ENCODE measurements around the gene PDE8A.

The PDE8A gene

GRCh38 chr15:85021409-85021808, 39.8 kb downstream of the PDE8A start:
- H3K4me1 ChIP-seq (ENCODE audit: insufficient read depth, low read length) = peaks cover 25% of the 10 kb centered on the region

GRCh38 chr15:85022860-85023403, 41.3 kb downstream of the PDE8A start:
- H3K4me1 ChIP-seq (ENCODE audit: insufficient read depth, low read length) = peaks cover 36% of the 10 kb centered on the region

More at GRCh38 chr15:85021409-85021808, 39.8 kb downstream of the PDE8A start:
- Histone ChIP-seq H3K27me3 (ENCODE audit: control insufficient read depth in 1 of 2, insufficient read depth in 2 of 2, low read length in 2 of 2) (no peaks in the 10 kb centered on the region), H3K9ac (ENCODE audit: low read length) (no peak overlapping the region), H3K27ac (ENCODE audit: low read depth, low read length) (no peak overlapping the region), H3K9me3 (ENCODE audit: low read length) (no peaks in the 10 kb centered on the region), H3K4me3 (ENCODE audit: low read depth in 1 of 2, low read length in 2 of 2) (no peak overlapping the region), H3K36me3 (ENCODE audit: insufficient read depth, low read length) (no peaks in the 10 kb centered on the region)

GRCh38 chr15:85024003-85024402, 42.3 kb downstream of the PDE8A start:
- H3K36me3 ChIP-seq (ENCODE audit: insufficient read depth, low read length) = no peaks in the 10 kb centered on the region
- no peak overlapping the region for H3K27ac ChIP-seq (ENCODE audit: low read depth, low read length)
- no peaks in the 10 kb centered on the region for H3K27me3 ChIP-seq (ENCODE audit: control insufficient read depth in 1 of 2, insufficient read depth in 2 of 2, low read length in 2 of 2)
- no peak overlapping the region for H3K9ac ChIP-seq (ENCODE audit: low read length)
- H3K9me3 ChIP-seq (ENCODE audit: low read length) = no peaks in the 10 kb centered on the region
- H3K4me1 ChIP-seq (ENCODE audit: insufficient read depth, low read length) = peaks cover 36% of the 10 kb centered on the region
- no peak overlapping the region for H3K4me3 ChIP-seq (ENCODE audit: low read depth in 1 of 2, low read length in 2 of 2)

More at GRCh38 chr15:85022860-85023403, 41.3 kb downstream of the PDE8A start:
- Histone ChIP-seq H3K27ac (ENCODE audit: low read depth, low read length) (no peak overlapping the region), H3K4me3 (ENCODE audit: low read depth in 1 of 2, low read length in 2 of 2) (no peak overlapping the region), H3K9me3 (ENCODE audit: low read length) (no peaks in the 10 kb centered on the region), H3K36me3 (ENCODE audit: insufficient read depth, low read length) (no peaks in the 10 kb centered on the region), H3K9ac (ENCODE audit: low read length) (no peak overlapping the region), H3K27me3 (ENCODE audit: control insufficient read depth in 1 of 2, insufficient read depth in 2 of 2, low read length in 2 of 2) (no peaks in the 10 kb centered on the region)

- no peak overlapping the region for H3K9ac ChIP-seq (ENCODE audit: low read length)
- no peaks in the 10 kb centered on the region for H3K36me3 ChIP-seq (ENCODE audit: insufficient read depth, low read length)
- H3K27ac ChIP-seq (ENCODE audit: low read depth, low read length) = no peak overlapping the region
- H3K4me1 ChIP-seq (ENCODE audit: insufficient read depth, low read length) = peaks cover 36% of the 10 kb centered on the region
- no peaks in the 10 kb centered on the region for H3K9me3 ChIP-seq (ENCODE audit: low read length)
- H3K4me3 ChIP-seq (ENCODE audit: low read depth in 1 of 2, low read length in 2 of 2) = no peak overlapping the region
- H3K27me3 ChIP-seq (ENCODE audit: control insufficient read depth in 1 of 2, insufficient read depth in 2 of 2, low read length in 2 of 2) = no peaks in the 10 kb centered on the region
These were observed 43.1 kb downstream of the PDE8A start for GRCh38 chr15:85024509-85025336.

GRCh38 chr15:85025516-85026251, 44.0 kb downstream of the PDE8A start:
- no peak overlapping the region for H3K4me3 ChIP-seq (ENCODE audit: low read depth in 1 of 2, low read length in 2 of 2)
- H3K27ac ChIP-seq (ENCODE audit: low read depth, low read length) = no peak overlapping the region
- H3K9me3 ChIP-seq (ENCODE audit: low read length) = no peaks in the 10 kb centered on the region
- no peaks in the 10 kb centered on the region for H3K27me3 ChIP-seq (ENCODE audit: control insufficient read depth in 1 of 2, insufficient read depth in 2 of 2, low read length in 2 of 2)
- no peaks in the 10 kb centered on the region for H3K36me3 ChIP-seq (ENCODE audit: insufficient read depth, low read length)
- peaks cover 36% of the 10 kb centered on the region for H3K4me1 ChIP-seq (ENCODE audit: insufficient read depth, low read length)
- no peak overlapping the region for H3K9ac ChIP-seq (ENCODE audit: low read length)

GRCh38 chr15:85026304-85027032, 44.8 kb downstream of the PDE8A start:
- Histone ChIP-seq H3K9me3 (ENCODE audit: low read length) (no peaks in the 10 kb centered on the region), H3K4me3 (ENCODE audit: low read depth in 1 of 2, low read length in 2 of 2) (no peak overlapping the region), H3K27ac (ENCODE audit: low read depth, low read length) (no peak overlapping the region), H3K4me1 (ENCODE audit: insufficient read depth, low read length) (peaks cover 36% of the 10 kb centered on the region), H3K9ac (ENCODE audit: low read length) (no peak overlapping the region), H3K27me3 (ENCODE audit: control insufficient read depth in 1 of 2, insufficient read depth in 2 of 2, low read length in 2 of 2) (no peaks in the 10 kb centered on the region), H3K36me3 (ENCODE audit: insufficient read depth, low read length) (no peaks in the 10 kb centered on the region)

- no peaks in the 10 kb centered on the region for H3K36me3 ChIP-seq (ENCODE audit: insufficient read depth, low read length)
- H3K9me3 ChIP-seq (ENCODE audit: low read length) = no peaks in the 10 kb centered on the region
- H3K27ac ChIP-seq (ENCODE audit: low read depth, low read length) = no peak overlapping the region
- no peak overlapping the region for H3K9ac ChIP-seq (ENCODE audit: low read length)
- H3K4me3 ChIP-seq (ENCODE audit: low read depth in 1 of 2, low read length in 2 of 2) = no peak overlapping the region
- H3K4me1 ChIP-seq (ENCODE audit: insufficient read depth, low read length) = peaks cover 36% of the 10 kb centered on the region
- H3K27me3 ChIP-seq (ENCODE audit: control insufficient read depth in 1 of 2, insufficient read depth in 2 of 2, low read length in 2 of 2) = no peaks in the 10 kb centered on the region
These were observed 45.4 kb downstream of the PDE8A start for GRCh38 chr15:85027033-85027380.

GRCh38 chr15:85027421-85027820, 45.8 kb downstream of the PDE8A start:
- H3K9ac ChIP-seq (ENCODE audit: low read length) = no peak overlapping the region
- H3K27ac ChIP-seq (ENCODE audit: low read depth, low read length) = no peak overlapping the region
- H3K4me1 ChIP-seq (ENCODE audit: insufficient read depth, low read length) = peaks cover 36% of the 10 kb centered on the region

GRCh38 chr15:85028416-85028815, 46.8 kb downstream of the PDE8A start:
- no peaks in the 10 kb centered on the region for H3K9me3 ChIP-seq (ENCODE audit: low read length)
- no peak overlapping the region for H3K4me3 ChIP-seq (ENCODE audit: low read depth in 1 of 2, low read length in 2 of 2)
- no peak overlapping the region for H3K9ac ChIP-seq (ENCODE audit: low read length)
- H3K27ac ChIP-seq (ENCODE audit: low read depth, low read length) = no peak overlapping the region
- no peaks in the 10 kb centered on the region for H3K27me3 ChIP-seq (ENCODE audit: control insufficient read depth in 1 of 2, insufficient read depth in 2 of 2, low read length in 2 of 2)
- H3K36me3 ChIP-seq (ENCODE audit: insufficient read depth, low read length) = no peaks in the 10 kb centered on the region
- H3K4me1 ChIP-seq (ENCODE audit: insufficient read depth, low read length) = peaks cover 36% of the 10 kb centered on the region

More at GRCh38 chr15:85027421-85027820, 45.8 kb downstream of the PDE8A start:
- Histone ChIP-seq H3K4me3 (ENCODE audit: low read depth in 1 of 2, low read length in 2 of 2) (no peak overlapping the region), H3K9me3 (ENCODE audit: low read length) (no peaks in the 10 kb centered on the region), H3K27me3 (ENCODE audit: control insufficient read depth in 1 of 2, insufficient read depth in 2 of 2, low read length in 2 of 2) (no peaks in the 10 kb centered on the region), H3K36me3 (ENCODE audit: insufficient read depth, low read length) (no peaks in the 10 kb centered on the region)

GRCh38 chr15:85029221-85029620, 47.6 kb downstream of the PDE8A start:
- no peaks in the 10 kb centered on the region for H3K27me3 ChIP-seq (ENCODE audit: control insufficient read depth in 1 of 2, insufficient read depth in 2 of 2, low read length in 2 of 2)
- H3K36me3 ChIP-seq (ENCODE audit: insufficient read depth, low read length) = no peaks in the 10 kb centered on the region
- peaks cover 30% of the 10 kb centered on the region for H3K4me1 ChIP-seq (ENCODE audit: insufficient read depth, low read length)
- no peaks in the 10 kb centered on the region for H3K9me3 ChIP-seq (ENCODE audit: low read length)
- no peak overlapping the region for H3K4me3 ChIP-seq (ENCODE audit: low read depth in 1 of 2, low read length in 2 of 2)
- no peak overlapping the region for H3K9ac ChIP-seq (ENCODE audit: low read length)
- H3K27ac ChIP-seq (ENCODE audit: low read depth, low read length) = no peak overlapping the region

GRCh38 chr15:85030301-85030929, 48.8 kb downstream of the PDE8A start:
- Histone ChIP-seq H3K27me3 (ENCODE audit: control insufficient read depth in 1 of 2, insufficient read depth in 2 of 2, low read length in 2 of 2) (no peaks in the 10 kb centered on the region), H3K4me1 (ENCODE audit: insufficient read depth, low read length) (peaks cover 21% of the 10 kb centered on the region), H3K9ac (ENCODE audit: low read length) (no peak overlapping the region), H3K36me3 (ENCODE audit: insufficient read depth, low read length) (no peaks in the 10 kb centered on the region), H3K9me3 (ENCODE audit: low read length) (no peaks in the 10 kb centered on the region), H3K4me3 (ENCODE audit: low read depth in 1 of 2, low read length in 2 of 2) (no peak overlapping the region), H3K27ac (ENCODE audit: low read depth, low read length) (no peak overlapping the region)
